Activated CD4-positive, alpha-beta T cell treated with anti-CD3 and anti-CD28 coated beads, Interleukin-2, amount 50 U/mL, for 1 hour (primary cell): ENCODE data around the gene CCDC82.

Source experiments
- DNase-seq: peaks from one replicate; pipeline ENCODE4 v3.0.0-alpha.2; 2020

CCDC82 gene

DNA sequence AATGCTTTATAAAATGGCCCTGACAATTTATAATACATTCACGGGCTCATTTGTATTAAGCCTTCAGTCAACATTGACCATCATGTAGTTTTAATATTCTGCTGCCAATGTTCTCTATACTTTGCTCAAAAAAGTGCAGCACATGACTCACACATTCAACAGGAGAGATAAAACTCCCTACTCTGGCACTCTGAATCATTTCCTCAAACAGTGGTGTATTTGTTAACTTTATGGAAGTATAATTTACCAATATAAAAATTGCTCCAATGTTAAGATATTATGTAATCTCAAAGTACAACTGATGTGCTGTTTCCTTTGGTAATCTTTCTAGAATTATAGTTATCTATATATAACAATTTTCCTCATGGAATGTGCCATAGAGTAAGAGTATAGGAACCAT, 86.6 kb downstream of the CCDC82 start:
- DNase-seq: no peak
